GM12873 (cell line): ENCODE results near the gene KIF16B.

Experiments used
- CTCF ChIP-seq: IDR thresholded peaks from 2 replicates; pipeline ENCODE4 v1.5.1; 2012; ENCODE audit warnings: low read depth, mild to moderate bottlenecking, moderate library complexity, low read length, control low read depth; ENCODE audit not compliant: insufficient read depth; ENCODE audit errors: missing control alignments

Gene KIF16B

GRCh38 chr20:16475225-16475624 is 98.0 kb downstream of the KIF16B start:
- no peak for TF ChIP-seq CTCF

- no peak for TF ChIP-seq CTCF
Observed at GRCh38 chr20:16474363-16474762, 98.9 kb downstream of the KIF16B start.

GRCh38 chr20:16472045-16472872 is 101.0 kb downstream of the KIF16B start:
- TF ChIP-seq CTCF: no peak

GRCh38 chr20:16469395-16469905 is 103.8 kb downstream of the KIF16B start:
- TF ChIP-seq CTCF: no peak

DNA sequence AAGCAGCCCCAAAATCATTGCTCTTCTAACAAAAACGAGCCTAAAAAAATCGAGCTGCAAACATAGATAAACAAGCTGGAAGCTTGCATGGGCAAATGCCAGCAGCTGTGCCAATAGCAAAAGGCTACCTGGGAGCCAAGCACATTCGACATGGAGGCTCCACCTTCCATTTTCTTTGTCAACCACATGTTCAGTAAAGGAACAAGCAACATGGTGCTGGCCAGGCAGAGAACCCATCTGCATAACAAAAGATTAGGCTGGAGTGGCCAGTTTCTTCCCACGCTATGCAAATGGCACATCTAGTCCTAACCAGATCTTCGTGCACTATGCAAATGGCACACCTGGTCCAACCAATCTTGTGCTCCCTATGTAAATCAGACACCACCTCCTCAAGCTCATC is 110.5 kb downstream of the KIF16B start:
- TF ChIP-seq CTCF: no peak

- TF ChIP-seq CTCF: no peak
Observed at GRCh38 chr20:16459019-16459700, 114.1 kb downstream of the KIF16B start.

DNA sequence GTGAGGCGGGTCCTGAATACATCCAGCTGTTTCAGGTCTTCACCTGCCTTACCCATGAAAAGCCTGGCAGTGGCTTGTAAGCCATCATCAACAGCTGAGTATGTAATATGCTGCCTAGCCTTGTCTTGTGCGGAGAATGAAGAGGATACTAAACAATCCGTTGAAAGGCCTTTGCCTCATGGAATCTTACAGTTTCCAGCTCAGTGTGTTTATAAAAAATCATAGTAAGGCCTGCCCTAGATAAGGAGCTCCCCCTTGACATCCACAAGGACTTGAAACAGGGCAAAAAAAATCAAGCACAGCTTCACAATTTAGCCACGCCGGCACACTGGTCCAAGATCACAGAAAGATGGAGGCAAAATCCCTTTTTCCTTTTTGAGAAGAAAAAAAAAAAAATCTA is 115.7 kb downstream of the KIF16B start:
- no peak for TF ChIP-seq CTCF
